H9 (cell line): ENCODE measurements around the gene CRLF2. TPM values are rescaled to one million over a fixed set of nuclear protein-coding genes. Genes with fewer than 3 reads are reported as not detected.

Experiments
- DNase-seq: peaks from one replicate; pipeline ENCODE4 v3.0.0-alpha.2; 2017
- H2AFZ ChIP-seq: one replicate; pipeline ENCODE4 v1.6.1; 2013; ENCODE audit warnings: mild to moderate bottlenecking, low read length, control low read depth, moderate library complexity
- H2AK5ac ChIP-seq: 2 replicates; pipeline ENCODE4 v1.6.1; 2013; ENCODE audit warnings: low read length, control low read depth, mixed read lengths; ENCODE audit not compliant: insufficient read length
- H2BK120ac ChIP-seq: one replicate; pipeline ENCODE4 v1.6.1; 2013; ENCODE audit warnings: low read depth, mild to moderate bottlenecking, low read length, control low read depth, inconsistent platforms; ENCODE audit not compliant: poor library complexity, severe bottlenecking
- H2BK12ac ChIP-seq: 2 replicates; pipeline ENCODE4 v1.6.1; 2013; ENCODE audit warnings: low read length, control low read depth, mixed read lengths, low read depth; ENCODE audit not compliant: insufficient read length
- H2BK15ac ChIP-seq: 2 replicates; pipeline ENCODE4 v1.6.1; 2013; ENCODE audit warnings: low read depth, low read length, control low read depth
- H2BK20ac ChIP-seq: one replicate; pipeline ENCODE4 v1.6.1; 2013; ENCODE audit warnings: low read depth, mild to moderate bottlenecking, low read length, control low read depth, inconsistent platforms; ENCODE audit not compliant: poor library complexity, severe bottlenecking
- H2BK5ac ChIP-seq: 2 replicates; pipeline ENCODE4 v1.6.1; 2013; ENCODE audit warnings: low read length, control low read depth, mixed read lengths; ENCODE audit not compliant: insufficient read length
- H3K14ac ChIP-seq: 2 replicates; pipeline ENCODE4 v1.6.1; 2013; ENCODE audit warnings: low read length, control low read depth; ENCODE audit not compliant: insufficient read depth
- H3K18ac ChIP-seq: 2 replicates; pipeline ENCODE4 v1.6.1; 2013; ENCODE audit warnings: low read depth, mild to moderate bottlenecking, mixed read lengths, low read length, control low read depth; ENCODE audit not compliant: insufficient read length
- H3K23ac ChIP-seq: 2 replicates; pipeline ENCODE4 v1.6.1; 2013; ENCODE audit warnings: low read length, control low read depth, mixed read lengths, low read depth; ENCODE audit not compliant: insufficient read length
- H3K23me2 ChIP-seq: 2 replicates; pipeline ENCODE4 v1.6.1; 2013; ENCODE audit warnings: low read depth, mild to moderate bottlenecking, mixed read lengths, low read length, control low read depth; ENCODE audit not compliant: insufficient read length, poor library complexity, severe bottlenecking
- H3K27ac ChIP-seq: 2 replicates; pipeline ENCODE4 v1.5.1; 2013; ENCODE audit warnings: low read length, control low read depth, mixed read lengths, low read depth; ENCODE audit not compliant: insufficient read length
- H3K27me3 ChIP-seq: 2 replicates; pipeline ENCODE4 v1.6.1; 2013; ENCODE audit warnings: low read length, control low read depth, inconsistent platforms; ENCODE audit not compliant: insufficient read depth
- H3K4ac ChIP-seq: 2 replicates; pipeline ENCODE4 v1.6.1; 2013; ENCODE audit warnings: low read depth, mild to moderate bottlenecking, control low read depth, inconsistent platforms, low read length, moderate library complexity
- H3K4me1 ChIP-seq: 2 replicates; pipeline ENCODE4 v1.6.1; 2013; ENCODE audit warnings: low read length, control low read depth, inconsistent platforms; ENCODE audit not compliant: insufficient read depth
- H3K4me2 ChIP-seq: 2 replicates; pipeline ENCODE4 v1.6.1; 2013; ENCODE audit warnings: low read length, control low read depth, mixed read lengths; ENCODE audit not compliant: insufficient read length, insufficient read depth
- H3K56ac ChIP-seq: 2 replicates; pipeline ENCODE4 v1.6.1; 2013; ENCODE audit warnings: low read depth, mild to moderate bottlenecking, mixed read lengths, low read length, control low read depth; ENCODE audit not compliant: insufficient read length
- H3K79me1 ChIP-seq: 2 replicates; pipeline ENCODE4 v1.6.1; 2013; ENCODE audit warnings: low read depth, mild to moderate bottlenecking, moderate library complexity, low read length, control low read depth, inconsistent platforms; ENCODE audit not compliant: insufficient read depth, poor library complexity, severe bottlenecking
- H3K79me2 ChIP-seq: 2 replicates; pipeline ENCODE4 v1.6.1; 2013; ENCODE audit warnings: low read length, control low read depth, inconsistent platforms; ENCODE audit not compliant: insufficient read depth
- H3K9ac ChIP-seq: 2 replicates; pipeline ENCODE4 v1.6.1; 2013; ENCODE audit warnings: low read length, control low read depth, mixed read lengths; ENCODE audit not compliant: insufficient read length; ENCODE audit errors: extremely low read depth
- H3K9me3 ChIP-seq: one replicate; pipeline ENCODE4 v1.6.1; 2013; ENCODE audit warnings: low read depth, low read length, inconsistent platforms; ENCODE audit not compliant: control insufficient read depth
- H3T11ph ChIP-seq: one replicate; pipeline ENCODE4 v1.6.1; 2013; ENCODE audit warnings: mild to moderate bottlenecking, low read length, control low read depth, inconsistent platforms
- H4K20me1 ChIP-seq: one replicate; pipeline ENCODE4 v1.6.1; 2013; ENCODE audit not compliant: control insufficient read depth, insufficient read length, insufficient read depth
- H4K5ac ChIP-seq: 2 replicates; pipeline ENCODE4 v1.6.1; 2013; ENCODE audit warnings: low read depth, mild to moderate bottlenecking, mixed read lengths, low read length, control low read depth; ENCODE audit not compliant: insufficient read length
- H4K8ac ChIP-seq: replicated peaks from 2 replicates; pipeline ENCODE4 v1.6.1; 2013; ENCODE audit warnings: low read length, control low read depth, mixed read lengths, low read depth; ENCODE audit not compliant: insufficient read length
- H4K91ac ChIP-seq: 2 replicates; pipeline ENCODE4 v1.6.1; 2013; ENCODE audit warnings: low read depth, mild to moderate bottlenecking, moderate library complexity, mixed read lengths, low read length, control low read depth; ENCODE audit not compliant: insufficient read length
- H3K27ac Mint-ChIP-seq, 3 experiments: 2 replicates in 2 of 3; 3 replicates in 1 of 3; pipeline ENCODE4 v1.8.0; 2020 to 2021; ENCODE audit warnings: mixed read lengths in 3 of 3, mild to moderate bottlenecking in 1 of 3, moderate library complexity in 1 of 3
- H3K27me3 Mint-ChIP-seq: 2 replicates; pipeline ENCODE4 v1.8.0; 2021; ENCODE audit warnings: low read depth, mild to moderate bottlenecking, moderate library complexity, mixed read lengths
- H3K36me3 Mint-ChIP-seq, 3 experiments: 2 replicates in 2 of 3; 3 replicates in 1 of 3; pipeline ENCODE4 v1.8.0; 2020 to 2021; ENCODE audit warnings: low read depth in 3 of 3, mixed read lengths in 3 of 3; ENCODE audit not compliant: insufficient read depth in 1 of 3
- H3K4me1 Mint-ChIP-seq, 2 experiments: 2 replicates each; pipeline ENCODE4 v1.8.0; 2020; ENCODE audit warnings: mixed read lengths in 2 of 2
- H3K4me3 Mint-ChIP-seq, 2 experiments: 2 replicates in 1 of 2; 3 replicates in 1 of 2; pipeline ENCODE4 v1.8.0; 2020 to 2021; ENCODE audit warnings: mild to moderate bottlenecking in 2 of 2, mixed read lengths in 2 of 2, moderate library complexity in 1 of 2
- H3K9me3 Mint-ChIP-seq, 2 experiments: 2 replicates in 1 of 2; 3 replicates in 1 of 2; pipeline ENCODE4 v1.8.0; 2020; ENCODE audit warnings: mild to moderate bottlenecking in 2 of 2, mixed read lengths in 2 of 2, moderate library complexity in 1 of 2
- WGBS: extraction: QIAGEN DNeasy Blood & Tissue Kit; methylation state at CpG from one replicate; pipeline ENCODE4 v1.1.7; 2013; ENCODE audit warnings: missing lambda C conversion rate, low lambda C conversion rate, mixed read lengths; ENCODE audit not compliant: insufficient read length; ENCODE audit errors: extremely low coverage; 5-methylcytosine and 5-hydroxymethylcytosine counted together
- total RNA-seq: library from RNA; stranded (reverse); gene quantifications from 2 replicates; pipeline ENCODE4 v1.2.1, GENCODE V29; 2021
- TF ChIP-seq, protein P1 (sequence below): fragments of 200-600 bp; sonication (generic); conservative IDR thresholded peaks from 3 replicates; pipeline ENCODE4 v1.8.0; 2021; ENCODE audit warnings: antibody characterized with exemption, mild to moderate bottlenecking

The CRLF2 gene
- total RNA-seq, 1 experiment from 2014 or later: not detected

DNA sequence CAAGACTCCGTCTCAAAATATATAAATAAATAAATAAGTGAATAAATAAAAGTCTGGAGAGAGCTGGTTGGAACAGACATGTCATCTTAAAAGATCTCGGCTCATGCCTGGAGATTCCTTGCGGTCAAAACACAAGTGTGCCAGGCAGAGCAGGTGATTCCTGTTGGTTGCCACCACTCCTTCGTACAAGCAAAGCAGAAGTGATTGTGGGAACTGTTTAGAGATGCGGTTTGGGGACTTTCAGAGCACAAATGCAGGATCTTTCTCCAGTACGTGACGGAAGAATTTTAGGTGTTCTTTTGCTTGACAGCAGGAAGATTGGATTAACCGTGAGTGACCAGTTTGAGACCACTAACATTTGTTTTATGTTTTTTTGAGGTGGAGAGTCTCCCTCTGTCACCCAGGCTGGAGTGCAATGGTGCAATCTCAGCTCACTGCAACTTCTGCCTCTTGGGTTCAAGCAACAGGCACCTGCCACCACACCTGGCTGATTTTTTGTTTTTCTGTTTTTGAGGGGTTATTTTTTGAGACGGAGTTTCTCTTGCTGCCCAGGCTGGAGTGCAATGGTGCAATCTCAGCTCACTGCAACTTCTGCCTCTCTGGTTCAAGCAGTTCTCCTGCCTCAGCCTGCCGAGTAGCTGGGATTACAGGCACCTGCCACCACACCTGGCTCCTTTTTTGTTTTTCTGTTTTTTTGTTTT lies 2.8 kb upstream of the CRLF2 start:
- Histone ChIP-seq H3K4me1 (no peaks in the 10 kb centered on the region), H4K20me1 (no peaks in the 10 kb centered on the region), H3K4ac (no peak overlapping the region), H3K9ac (no peak overlapping the region), H3K18ac (no peak overlapping the region), H3K79me2 (no peaks in the 10 kb centered on the region), H2BK20ac (no peak overlapping the region), H3K79me1 (no peaks in the 10 kb centered on the region), H3K27me3 (no peaks in the 10 kb centered on the region), H4K91ac (no peak overlapping the region), H2BK15ac (no peak overlapping the region), H2AFZ (no peak overlapping the region), H4K5ac (no peak overlapping the region), H2BK12ac (no peak overlapping the region), H3T11ph (no peak overlapping the region), H3K23ac (no peak overlapping the region), H2BK120ac (no peak overlapping the region), H4K8ac (no peak overlapping the region), H3K56ac (no peak overlapping the region), H3K23me2 (no peaks in the 10 kb centered on the region), H2AK5ac (no peak overlapping the region), H3K14ac (no peak overlapping the region), H3K9me3 (no peaks in the 10 kb centered on the region), H3K27ac (no peak overlapping the region), H3K4me2 (no peak overlapping the region), H2BK5ac (no peak overlapping the region)
- Mint-ChIP-seq H3K36me3 (0 out of 7 replicates have a peak, but pooled peaks cover 0 to 4% (median 0%) of the 10 kb centered on the region in 3 experiments), H3K27me3 (no peaks in the 10 kb centered on the region), H3K27ac (no peak overlapping the region), H3K4me1 (peaks cover 2 to 3% of the 10 kb centered on the region in 2 experiments; a peak in 2 of 4 replicates), H3K9me3 (peaks cover 3 to 4% of the 10 kb centered on the region in 2 experiments; a peak in 3 of 5 replicates), H3K4me3 (no peak overlapping the region)
- WGBS: no CpG with 5 or more reads among the region's 10 CpGs
- TF ChIP-seq, protein P1, sequence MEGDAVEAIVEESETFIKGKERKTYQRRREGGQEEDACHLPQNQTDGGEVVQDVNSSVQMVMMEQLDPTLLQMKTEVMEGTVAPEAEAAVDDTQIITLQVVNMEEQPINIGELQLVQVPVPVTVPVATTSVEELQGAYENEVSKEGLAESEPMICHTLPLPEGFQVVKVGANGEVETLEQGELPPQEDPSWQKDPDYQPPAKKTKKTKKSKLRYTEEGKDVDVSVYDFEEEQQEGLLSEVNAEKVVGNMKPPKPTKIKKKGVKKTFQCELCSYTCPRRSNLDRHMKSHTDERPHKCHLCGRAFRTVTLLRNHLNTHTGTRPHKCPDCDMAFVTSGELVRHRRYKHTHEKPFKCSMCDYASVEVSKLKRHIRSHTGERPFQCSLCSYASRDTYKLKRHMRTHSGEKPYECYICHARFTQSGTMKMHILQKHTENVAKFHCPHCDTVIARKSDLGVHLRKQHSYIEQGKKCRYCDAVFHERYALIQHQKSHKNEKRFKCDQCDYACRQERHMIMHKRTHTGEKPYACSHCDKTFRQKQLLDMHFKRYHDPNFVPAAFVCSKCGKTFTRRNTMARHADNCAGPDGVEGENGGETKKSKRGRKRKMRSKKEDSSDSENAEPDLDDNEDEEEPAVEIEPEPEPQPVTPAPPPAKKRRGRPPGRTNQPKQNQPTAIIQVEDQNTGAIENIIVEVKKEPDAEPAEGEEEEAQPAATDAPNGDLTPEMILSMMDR: no peak
- DNase-seq: no peak
